ACC112 (cell line): ENCODE measurements around the gene CLEC4F.

Source experiments
- H2AFZ ChIP-seq: fragments of 200-600 bp; sonication (generic); one replicate; pipeline ENCODE4 v1.6.0; 2017; ENCODE audit warnings: antibody characterized with exemption, low read length; ENCODE audit not compliant: unreplicated experiment
- H3K27ac ChIP-seq: fragments of 200-600 bp; sonication (generic); 2 replicates; pipeline ENCODE4 v1.5.1; 2014; ENCODE audit warnings: low read depth, mild to moderate bottlenecking, antibody characterized with exemption, low read length, moderate library complexity
- H3K27me3 ChIP-seq: fragments of 200-600 bp; sonication (generic); 2 replicates; pipeline ENCODE4 v1.6.1; 2014; ENCODE audit warnings: mild to moderate bottlenecking, antibody characterized with exemption, low read length, moderate library complexity, mixed read lengths; ENCODE audit not compliant: insufficient read depth
- H3K36me3 ChIP-seq: fragments of 200-600 bp; sonication (generic); 2 replicates; pipeline ENCODE4 v1.6.1; 2016; ENCODE audit warnings: mild to moderate bottlenecking, antibody characterized with exemption, low read length, moderate library complexity, mixed read lengths; ENCODE audit not compliant: insufficient read depth
- H3K4me1 ChIP-seq: fragments of 200-600 bp; sonication (generic); one replicate; pipeline ENCODE4 v1.6.1; 2016; ENCODE audit warnings: low read length, mixed read lengths; ENCODE audit not compliant: insufficient read depth, unreplicated experiment, control insufficient read depth
- H3K4me3 ChIP-seq: fragments of 200-600 bp; sonication (generic); 2 replicates; pipeline ENCODE4 v1.5.1; 2014; ENCODE audit warnings: mild to moderate bottlenecking, low read depth, low read length
- H3K79me2 ChIP-seq: fragments of 200-600 bp; sonication (generic); one replicate; pipeline ENCODE4 v1.6.0; 2016; ENCODE audit warnings: low read length; ENCODE audit not compliant: control insufficient read depth, unreplicated experiment, insufficient read depth

CLEC4F gene

GRCh38 chr2:70769450-70769849 lies 50.9 kb downstream of the CLEC4F start:
- Histone ChIP-seq H2AFZ (no peak overlapping the region), H3K36me3 (no peaks in the 10 kb centered on the region), H3K27me3 (peaks cover 95% of the 10 kb centered on the region), H3K27ac (no peak overlapping the region), H3K4me3 (no peak overlapping the region), H3K79me2 (no peaks in the 10 kb centered on the region), H3K4me1 (no peaks in the 10 kb centered on the region)

GRCh38 chr2:70768590-70769085 lies 51.8 kb downstream of the CLEC4F start:
- Histone ChIP-seq H3K27ac (no peak overlapping the region), H3K79me2 (no peaks in the 10 kb centered on the region), H3K4me1 (no peaks in the 10 kb centered on the region), H2AFZ (no peak overlapping the region), H3K4me3 (no peak overlapping the region), H3K36me3 (no peaks in the 10 kb centered on the region), H3K27me3 (peaks cover 93% of the 10 kb centered on the region)

- Histone ChIP-seq H3K79me2 (no peaks in the 10 kb centered on the region), H3K4me3 (peak within 1 kb of the TSS; percentile 69), H3K36me3 (no peaks in the 10 kb centered on the region), H3K27me3 (peaks cover 90% of the 10 kb centered on the region), H3K27ac (no peak within 1 kb of the TSS), H3K4me1 (no peaks in the 10 kb centered on the region), H2AFZ (peak within 1 kb of the TSS; percentile 55)
Observed at GRCh38 chr2:70767699-70768589, 52.5 kb downstream of the CLEC4F start, which contains the start of gene ADD2. ADD2 (minus strand) TSS chr2:70768200; CDS start chr2:70706408, 61,792 bp downstream.

- H3K36me3 ChIP-seq = no peaks in the 10 kb centered on the region
- H3K27me3 ChIP-seq = peaks cover 83% of the 10 kb centered on the region
- H3K4me1 ChIP-seq = no peaks in the 10 kb centered on the region
- peak overlapping the region; percentile 69 for H3K4me3 ChIP-seq
- H2AFZ ChIP-seq = peak overlapping the region; percentile 55
- no peaks in the 10 kb centered on the region for H3K79me2 ChIP-seq
- H3K27ac ChIP-seq = no peak overlapping the region
Observed at GRCh38 chr2:70767079-70767698, 53.2 kb downstream of the CLEC4F start.

- Histone ChIP-seq H3K27ac (no peak overlapping the region), H3K79me2 (no peaks in the 10 kb centered on the region), H3K4me1 (no peaks in the 10 kb centered on the region), H3K4me3 (peak overlapping the region; percentile 69), H2AFZ (no peak overlapping the region), H3K36me3 (no peaks in the 10 kb centered on the region), H3K27me3 (peaks cover 81% of the 10 kb centered on the region)
Observed at GRCh38 chr2:70766357-70767078, 53.9 kb downstream of the CLEC4F start.

- no peaks in the 10 kb centered on the region for H3K4me1 ChIP-seq
- no peaks in the 10 kb centered on the region for H3K36me3 ChIP-seq
- H3K27me3 ChIP-seq = peaks cover 75% of the 10 kb centered on the region
- no peak overlapping the region for H3K4me3 ChIP-seq
- H2AFZ ChIP-seq = no peak overlapping the region
- H3K79me2 ChIP-seq = no peaks in the 10 kb centered on the region
- H3K27ac ChIP-seq = no peak overlapping the region
Observed at GRCh38 chr2:70765507-70765906, 54.9 kb downstream of the CLEC4F start.

GRCh38 chr2:70759446-70759845 lies 61.0 kb downstream of the CLEC4F start:
- H3K79me2 ChIP-seq = no peaks in the 10 kb centered on the region

More at GRCh38 chr2:70759446-70759845, 61.0 kb downstream of the CLEC4F start:
- Histone ChIP-seq H3K4me1 (no peaks in the 10 kb centered on the region), H3K27ac (no peak overlapping the region), H3K27me3 (peaks cover 72% of the 10 kb centered on the region), H3K4me3 (no peak overlapping the region), H2AFZ (no peak overlapping the region), H3K36me3 (no peaks in the 10 kb centered on the region)
